Measurements from ENCODE around the gene USPL1. TPM values are rescaled to one million over a fixed set of nuclear protein-coding genes. Genes with fewer than 3 reads are reported as not detected.
"Not testable (repeated sequence)": the region's sequence is repeated elsewhere in the genome, so short reads cannot be mapped to it uniquely, and the experiment has no call there.

The USPL1 gene
- total and polyA plus RNA-seq, 2 donors: 14.5 to 31.6 TPM

DNA sequence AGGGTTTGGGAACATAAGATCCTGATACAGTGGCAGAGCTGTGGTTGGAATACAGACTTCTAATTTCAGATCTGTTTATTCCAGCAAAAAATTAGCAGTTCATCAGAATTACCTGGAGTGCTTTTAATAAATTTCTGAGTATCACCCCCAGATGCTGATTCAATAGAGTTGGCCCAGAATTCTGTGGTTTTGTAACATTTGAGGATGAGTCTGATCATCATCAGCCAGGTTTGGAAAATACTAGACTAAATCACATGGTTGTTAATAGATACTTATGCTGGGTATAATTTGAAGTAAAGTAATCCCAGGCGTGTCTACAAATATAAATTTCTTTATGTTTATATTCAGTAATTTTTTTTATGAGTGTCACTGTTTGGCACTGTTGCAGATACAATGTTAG is 4.8 kb downstream of the USPL1 start:
- WGBS: 62% methylated on average over 1 of the region's 1 CpG

DNA sequence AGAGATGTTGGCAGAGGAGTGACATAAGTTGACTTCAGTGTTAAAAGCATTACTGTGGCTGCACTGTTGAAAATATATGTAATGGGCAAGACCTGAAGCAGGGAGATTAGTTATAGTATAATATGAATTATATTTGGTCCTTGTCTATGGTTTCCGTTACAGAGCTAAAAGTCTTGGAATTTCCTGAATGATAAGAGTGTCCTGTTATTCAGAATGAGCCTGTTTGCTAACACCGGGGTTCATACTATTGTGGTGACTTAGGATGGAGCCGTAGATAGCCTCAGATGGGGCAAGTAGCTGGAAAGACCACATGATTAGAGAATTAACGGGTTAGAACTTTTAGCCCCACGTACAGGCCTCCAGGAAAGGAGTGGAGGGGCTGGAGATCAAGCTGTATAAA is 5.7 kb downstream of the USPL1 start:
- no peak for DNase-seq (ENCODE audit: extremely low spot score)
- Histone ChIP-seq H3K36me3 (ENCODE audit: insufficient read depth) (no peaks in the 10 kb centered on the region), H3K4me1 (ENCODE audit: insufficient read depth) (peaks cover 2% of the 10 kb centered on the region), H3K27ac (ENCODE audit: low read depth) (no peak overlapping the region), H3K4me3 (ENCODE audit: low read depth, low read length) (no peak overlapping the region)
- 73% methylated on average over 5 of the region's 5 CpGs for WGBS

More for the DNA sequence above, 4.8 kb downstream of the USPL1 start:
- Histone ChIP-seq H3K27ac (ENCODE audit: low read depth) (no peak overlapping the region), H3K36me3 (ENCODE audit: insufficient read depth) (no peaks in the 10 kb centered on the region), H3K4me1 (ENCODE audit: insufficient read depth) (peaks cover 2% of the 10 kb centered on the region), H3K4me3 (ENCODE audit: low read depth, low read length) (no peak overlapping the region)
- DNase-seq (ENCODE audit: extremely low spot score): no peak

DNA sequence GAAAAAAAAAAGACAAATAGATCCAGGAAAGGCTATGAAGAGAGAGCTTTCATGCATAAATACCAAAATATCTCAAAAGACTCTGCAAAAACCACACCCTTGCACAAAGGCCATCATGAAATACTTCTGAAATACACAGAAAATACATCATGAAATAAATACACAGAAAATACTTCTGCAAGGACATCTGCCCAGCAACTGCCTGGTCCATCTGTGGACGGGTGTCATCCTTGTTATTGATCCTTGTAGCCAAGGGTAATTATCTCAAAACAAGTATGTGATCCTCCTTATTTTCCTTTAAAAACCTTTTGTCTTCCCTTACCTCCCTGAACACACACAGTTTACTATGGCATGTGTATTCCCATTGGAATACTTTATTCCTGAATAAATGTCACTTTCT is 6.9 kb downstream of the USPL1 start:
- H3K4me1 ChIP-seq (ENCODE audit: insufficient read depth): peaks cover 2% of the 10 kb centered on the region
- no peak overlapping the region for H3K4me3 ChIP-seq (ENCODE audit: low read depth, low read length)
- no peak for DNase-seq (ENCODE audit: extremely low spot score)
- no peaks in the 10 kb centered on the region for H3K36me3 ChIP-seq (ENCODE audit: insufficient read depth)
- H3K27ac ChIP-seq (ENCODE audit: low read depth): no peak overlapping the region
- 59% methylated on average over 1 of the region's 1 CpG for WGBS

DNA sequence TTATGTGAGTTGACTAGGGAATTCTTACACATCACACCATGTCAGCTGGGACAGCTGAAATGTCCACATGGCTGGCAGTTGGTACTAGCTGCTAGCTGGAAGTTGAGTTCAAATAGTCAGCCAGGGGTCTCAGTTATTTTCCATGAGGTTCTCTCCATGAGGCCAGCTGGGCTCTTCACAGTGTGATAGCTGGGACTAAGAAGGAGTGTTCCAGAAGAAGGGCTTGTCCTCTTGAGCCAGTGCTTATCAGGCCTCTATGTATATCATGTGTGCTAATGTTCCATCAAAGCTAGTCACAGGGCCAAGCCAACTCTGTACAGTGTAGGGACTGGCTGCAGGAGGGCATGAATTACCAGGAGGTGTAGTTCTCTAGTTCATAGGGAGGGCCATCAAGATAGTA is 11.8 kb downstream of the USPL1 start:
- Histone ChIP-seq H3K36me3 (ENCODE audit: insufficient read depth) (peaks cover 3% of the 10 kb centered on the region), H3K4me1 (ENCODE audit: insufficient read depth) (no peaks in the 10 kb centered on the region), H3K4me3 (ENCODE audit: low read depth, low read length) (no peak overlapping the region), H3K27ac (ENCODE audit: low read depth) (no peak overlapping the region)
- DNase-seq (ENCODE audit: extremely low spot score): no peak

- no peak overlapping the region for H3K4me3 ChIP-seq (ENCODE audit: low read depth, low read length)
- no peak for DNase-seq (ENCODE audit: extremely low spot score)
- H3K27ac ChIP-seq (ENCODE audit: low read depth): no peak overlapping the region
- 94% methylated on average over 4 of the region's 4 CpGs for WGBS
- H3K36me3 ChIP-seq (ENCODE audit: insufficient read depth): peaks cover 3% of the 10 kb centered on the region
- no peaks in the 10 kb centered on the region for H3K4me1 ChIP-seq (ENCODE audit: insufficient read depth)
Observed at GRCh38 chr13:30633861-30634260, 16.1 kb downstream of the USPL1 start.

DNA sequence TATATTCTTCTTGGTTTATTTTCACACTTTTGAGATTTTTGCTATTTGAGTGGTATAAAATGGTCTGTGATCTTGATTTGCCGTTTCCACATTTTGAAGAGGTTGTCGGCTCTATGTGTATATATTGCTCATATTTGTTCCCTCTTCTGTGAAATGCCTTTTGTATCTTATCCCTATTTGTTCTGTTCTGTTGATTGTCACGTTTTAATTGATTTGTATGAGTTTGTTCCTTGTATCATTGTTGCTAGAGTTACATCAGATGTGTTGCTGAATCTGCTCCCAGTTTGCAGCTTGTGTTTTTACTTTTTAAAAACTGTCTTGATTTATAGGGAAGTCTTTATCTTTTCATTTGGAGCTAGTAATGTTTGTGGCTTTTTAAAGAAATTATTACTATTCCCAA is 17.1 kb downstream of the USPL1 start:
- Histone ChIP-seq H3K36me3 (ENCODE audit: insufficient read depth) (peaks cover 3% of the 10 kb centered on the region), H3K4me1 (ENCODE audit: insufficient read depth) (no peaks in the 10 kb centered on the region), H3K27ac (ENCODE audit: low read depth) (no peak overlapping the region), H3K4me3 (ENCODE audit: low read depth, low read length) (no peak overlapping the region)
- no peak for DNase-seq (ENCODE audit: extremely low spot score)
- 85% methylated on average over 3 of the region's 3 CpGs for WGBS

DNA sequence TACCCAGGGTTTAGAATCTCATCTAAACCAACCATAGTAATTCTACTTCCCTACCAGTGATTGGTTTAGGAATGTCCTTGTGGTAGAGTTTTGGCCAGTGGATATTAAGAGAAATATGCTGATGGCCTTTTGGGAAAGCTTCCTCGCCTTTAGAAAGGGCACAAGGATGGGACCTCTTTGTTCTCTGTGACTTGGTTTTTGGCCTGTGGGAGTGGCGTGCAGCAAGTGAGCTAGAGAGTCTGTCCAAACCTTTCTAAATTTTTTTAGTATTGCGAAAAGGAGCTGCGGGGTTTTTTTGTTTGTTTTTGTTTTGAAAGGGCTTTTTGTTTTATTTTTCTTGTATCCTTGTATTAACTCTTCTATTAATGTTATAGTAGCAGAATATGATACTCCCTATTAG is 20.6 kb downstream of the USPL1 start:
- no peak overlapping the region for H3K4me3 ChIP-seq (ENCODE audit: low read depth, low read length)
- no peak overlapping the region for H3K27ac ChIP-seq (ENCODE audit: low read depth)
- peaks cover 3% of the 10 kb centered on the region for H3K36me3 ChIP-seq (ENCODE audit: insufficient read depth)
- WGBS: 81% methylated on average over 4 of the region's 4 CpGs
- DNase-seq (ENCODE audit: extremely low spot score): no peak
- no peaks in the 10 kb centered on the region for H3K4me1 ChIP-seq (ENCODE audit: insufficient read depth)

DNA sequence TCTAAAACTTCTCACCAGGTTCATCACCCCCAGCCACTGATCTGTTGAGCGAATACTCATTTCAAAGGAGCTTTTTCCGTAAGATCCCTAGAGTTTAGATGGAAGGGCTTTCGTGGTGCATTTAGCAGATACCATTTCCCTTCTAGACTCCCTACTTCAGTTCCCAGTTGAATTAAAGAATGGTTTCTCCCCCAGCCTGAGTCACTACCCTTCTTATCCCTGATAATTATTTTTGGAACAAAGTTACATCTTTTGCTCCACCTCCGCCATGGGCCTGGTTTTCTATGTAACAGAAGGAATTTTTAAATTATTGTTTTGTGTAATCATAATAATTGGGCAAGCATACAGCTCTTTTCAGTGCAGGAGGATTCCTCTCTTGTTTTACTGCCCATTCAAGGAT is 22.0 kb downstream of the USPL1 start:
- 90% methylated on average over 4 of the region's 4 CpGs for WGBS
- Histone ChIP-seq H3K27ac (ENCODE audit: low read depth) (no peak overlapping the region), H3K4me1 (ENCODE audit: insufficient read depth) (no peaks in the 10 kb centered on the region), H3K36me3 (ENCODE audit: insufficient read depth) (peaks cover 3% of the 10 kb centered on the region), H3K4me3 (ENCODE audit: low read depth, low read length) (no peak overlapping the region)
- no peak for DNase-seq (ENCODE audit: extremely low spot score)

GRCh38 chr13:30641173-30641572 is 23.5 kb downstream of the USPL1 start:
- 91% methylated on average over 1 of the region's 1 CpG for WGBS
- not testable (repeated sequence) for DNase-seq (ENCODE audit: extremely low spot score); H3K27ac ChIP-seq (ENCODE audit: low read depth); H3K4me1 ChIP-seq (ENCODE audit: insufficient read depth); H3K4me3 ChIP-seq (ENCODE audit: low read depth, low read length); H3K36me3 ChIP-seq (ENCODE audit: insufficient read depth)

DNA sequence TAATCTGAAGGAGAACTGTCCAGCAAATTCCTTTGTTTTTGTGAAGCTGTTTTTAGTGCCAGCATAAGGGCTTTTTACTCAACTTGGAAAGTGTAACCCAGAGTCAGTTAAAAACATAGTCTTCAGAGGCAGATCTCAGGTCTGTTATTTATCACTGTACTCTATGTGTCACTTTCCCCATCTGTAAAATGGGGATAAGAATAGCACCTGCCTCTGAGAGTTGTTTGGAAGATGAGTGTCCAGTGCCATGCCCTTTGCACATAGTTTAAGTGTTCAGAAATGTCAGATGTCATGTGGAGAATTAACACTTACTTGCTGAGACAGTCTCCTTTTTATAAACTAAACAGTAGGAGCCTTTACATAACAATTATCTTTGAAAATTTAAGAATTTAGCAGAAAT is 27.9 kb downstream of the USPL1 start:
- Histone ChIP-seq H3K4me3 (ENCODE audit: low read depth, low read length) (no peak overlapping the region), H3K27ac (ENCODE audit: low read depth) (no peak overlapping the region), H3K36me3 (ENCODE audit: insufficient read depth) (peaks cover 7% of the 10 kb centered on the region), H3K4me1 (ENCODE audit: insufficient read depth) (no peaks in the 10 kb centered on the region)
- DNase-seq (ENCODE audit: extremely low spot score): no peak

GRCh38 chr13:30647420-30647819 is 29.7 kb downstream of the USPL1 start:
- no peak overlapping the region for H3K4me3 ChIP-seq (ENCODE audit: low read depth, low read length)
- no peak for DNase-seq (ENCODE audit: extremely low spot score)
- 50% methylated on average over 3 of the region's 3 CpGs for WGBS
- no peaks in the 10 kb centered on the region for H3K4me1 ChIP-seq (ENCODE audit: insufficient read depth)
- no peak overlapping the region for H3K27ac ChIP-seq (ENCODE audit: low read depth)
- H3K36me3 ChIP-seq (ENCODE audit: insufficient read depth): peaks cover 7% of the 10 kb centered on the region

DNA sequence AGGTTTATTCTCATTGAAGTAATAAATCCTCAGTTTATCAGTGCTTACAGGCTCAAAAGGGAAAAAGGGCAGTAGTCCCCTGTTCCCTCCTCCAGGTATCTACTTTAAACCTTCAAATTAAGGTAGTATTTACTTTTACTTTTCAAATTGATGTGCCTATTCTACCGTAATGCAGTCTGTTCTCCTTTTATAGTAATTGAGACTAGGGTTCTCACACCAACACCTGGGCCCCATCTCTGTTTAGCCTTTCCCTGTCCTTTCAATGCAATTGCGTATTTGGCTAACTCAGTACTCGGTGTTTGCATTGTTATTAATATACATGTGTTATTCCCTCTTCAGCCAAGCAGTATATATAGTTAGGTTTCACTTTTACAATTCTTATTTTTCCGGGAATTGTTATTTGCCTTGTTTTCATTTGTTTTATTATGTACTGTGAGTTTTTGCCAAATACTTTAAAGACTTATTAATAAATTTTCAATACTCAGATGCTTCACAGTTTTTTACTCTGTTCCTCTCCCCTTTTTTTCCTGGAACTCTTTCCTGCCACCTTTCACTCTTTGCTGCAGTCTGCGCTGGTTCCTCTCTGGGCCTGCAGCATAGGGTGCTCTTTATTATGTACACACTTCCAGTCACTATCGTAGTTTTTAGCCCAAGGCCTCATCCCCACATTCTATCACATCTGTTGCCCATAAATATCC is 30.3 kb downstream of the USPL1 start:
- no peak overlapping the region for H3K4me3 ChIP-seq (ENCODE audit: low read depth, low read length)
- H3K4me1 ChIP-seq (ENCODE audit: insufficient read depth): no peaks in the 10 kb centered on the region
- WGBS: 82% methylated on average over 6 of the region's 6 CpGs
- no peak for DNase-seq (ENCODE audit: extremely low spot score)
- H3K27ac ChIP-seq (ENCODE audit: low read depth): no peak overlapping the region
- peaks cover 6% of the 10 kb centered on the region for H3K36me3 ChIP-seq (ENCODE audit: insufficient read depth)

GRCh38 chr13:30648522-30649012 is 30.8 kb downstream of the USPL1 start:
- Histone ChIP-seq H3K27ac (ENCODE audit: low read depth) (no peak overlapping the region), H3K36me3 (ENCODE audit: insufficient read depth) (peaks cover 4% of the 10 kb centered on the region), H3K4me1 (ENCODE audit: insufficient read depth) (no peaks in the 10 kb centered on the region), H3K4me3 (ENCODE audit: low read depth, low read length) (no peak overlapping the region)
- 96% methylated on average over 4 of the region's 4 CpGs for WGBS
- DNase-seq (ENCODE audit: extremely low spot score): no peak

DNA sequence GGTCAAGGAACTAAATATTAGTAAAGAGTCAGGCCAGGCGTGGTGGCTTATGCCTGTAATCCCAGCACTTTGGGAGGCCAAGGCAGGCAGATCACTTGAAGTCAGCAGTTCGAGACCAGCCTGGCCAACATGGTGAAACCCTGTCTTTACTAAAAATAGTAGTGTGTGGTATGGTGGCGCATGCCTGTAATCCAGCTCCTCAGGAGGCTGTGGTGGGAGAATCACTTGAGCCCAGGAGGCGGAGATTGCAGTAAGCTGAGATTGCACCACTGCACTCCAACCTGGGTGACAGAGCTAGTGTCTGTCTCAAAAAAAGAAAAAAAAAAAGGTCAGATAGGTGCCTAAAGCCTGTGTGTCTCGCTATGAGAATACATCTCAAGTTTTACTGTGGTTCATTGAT is 33.9 kb downstream of the USPL1 start:
- DNase-seq (ENCODE audit: extremely low spot score); H3K27ac ChIP-seq (ENCODE audit: low read depth); H3K36me3 ChIP-seq (ENCODE audit: insufficient read depth); H3K4me1 ChIP-seq (ENCODE audit: insufficient read depth); H3K4me3 ChIP-seq (ENCODE audit: low read depth, low read length): not testable (repeated sequence)
- 89% methylated on average over 5 of the region's 5 CpGs for WGBS
